ENCODE measurements around the gene CYP8B1.
A peak's percentile ranks its signal among the peaks of the same experiment; 100 is the strongest.

The CYP8B1 gene, protein sequence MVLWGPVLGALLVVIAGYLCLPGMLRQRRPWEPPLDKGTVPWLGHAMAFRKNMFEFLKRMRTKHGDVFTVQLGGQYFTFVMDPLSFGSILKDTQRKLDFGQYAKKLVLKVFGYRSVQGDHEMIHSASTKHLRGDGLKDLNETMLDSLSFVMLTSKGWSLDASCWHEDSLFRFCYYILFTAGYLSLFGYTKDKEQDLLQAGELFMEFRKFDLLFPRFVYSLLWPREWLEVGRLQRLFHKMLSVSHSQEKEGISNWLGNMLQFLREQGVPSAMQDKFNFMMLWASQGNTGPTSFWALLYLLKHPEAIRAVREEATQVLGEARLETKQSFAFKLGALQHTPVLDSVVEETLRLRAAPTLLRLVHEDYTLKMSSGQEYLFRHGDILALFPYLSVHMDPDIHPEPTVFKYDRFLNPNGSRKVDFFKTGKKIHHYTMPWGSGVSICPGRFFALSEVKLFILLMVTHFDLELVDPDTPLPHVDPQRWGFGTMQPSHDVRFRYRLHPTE

GRCh38 chr3:42875325-42876151, at the start of gene CYP8B1:
CYP8B1 (minus strand) TSS chr3:42875879; CDS start chr3:42875816, 63 bp downstream.
- H3K9me3 ChIP-seq (ENCODE audit: control insufficient read depth in 1 of 2, low read length in 2 of 2), result no peaks in the 10 kb centered on the region
- peaks cover 3 to 4% of the 10 kb centered on the region in 2 donors for H3K4me1 ChIP-seq (ENCODE audit: control insufficient read depth in 1 of 2, insufficient read depth in 2 of 2, low read length in 2 of 2)
- no peak within 1 kb of the TSS for H3K9ac ChIP-seq (ENCODE audit: low read depth in 1 of 2, low read length in 2 of 2)
- H3K27me3 ChIP-seq (ENCODE audit: control insufficient read depth in 1 of 2, insufficient read depth in 2 of 2, low read length in 2 of 2), result no peaks in the 10 kb centered on the region
- H3K36me3 ChIP-seq (ENCODE audit: control insufficient read depth in 1 of 2, insufficient read depth in 2 of 2, low read length in 2 of 2), result no peaks in the 10 kb centered on the region
- H3K4me3 ChIP-seq (ENCODE audit: low read depth in 1 of 2, low read length in 2 of 2), result no peak within 1 kb of the TSS
- H3K27ac ChIP-seq (ENCODE audit: low read depth, low read length), result no peak within 1 kb of the TSS

DNA sequence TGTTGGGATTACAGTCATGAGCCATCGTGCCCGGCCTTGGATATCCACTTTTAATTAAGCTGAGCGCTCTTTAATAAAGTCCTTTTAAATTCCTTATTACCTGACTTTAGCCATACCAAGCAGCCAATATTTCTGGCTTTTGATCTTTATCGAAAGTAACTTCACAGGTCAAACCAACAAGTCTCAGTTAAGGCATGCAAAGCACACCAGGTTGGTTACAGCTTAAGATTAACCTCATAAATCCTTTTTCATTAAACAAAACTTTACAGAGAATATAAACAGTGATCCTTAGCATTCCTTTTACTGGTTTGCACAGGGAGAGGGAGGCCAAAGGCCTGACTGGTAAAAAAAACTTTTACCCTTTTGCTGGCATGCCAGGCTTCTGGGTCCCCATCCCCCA, 47.9 kb upstream of the CYP8B1 start:
- H3K4me3 ChIP-seq (ENCODE audit: low read depth in 1 of 2, low read length in 2 of 2), result no peak overlapping the region
- H3K27me3 ChIP-seq (ENCODE audit: control insufficient read depth in 1 of 2, insufficient read depth in 2 of 2, low read length in 2 of 2), result no peaks in the 10 kb centered on the region
- no peak overlapping the region for H3K9ac ChIP-seq (ENCODE audit: low read depth in 1 of 2, low read length in 2 of 2)
- no peaks in the 10 kb centered on the region for H3K36me3 ChIP-seq (ENCODE audit: control insufficient read depth in 1 of 2, insufficient read depth in 2 of 2, low read length in 2 of 2)
- peaks cover 3 to 12% of the 10 kb centered on the region in 2 donors for H3K9me3 ChIP-seq (ENCODE audit: control insufficient read depth in 1 of 2, low read length in 2 of 2)
- H3K27ac ChIP-seq (ENCODE audit: low read depth, low read length), result no peak overlapping the region
- H3K4me1 ChIP-seq (ENCODE audit: control insufficient read depth in 1 of 2, insufficient read depth in 2 of 2, low read length in 2 of 2), result no peaks in the 10 kb centered on the region

GRCh38 chr3:42914771-42915515, 39.3 kb upstream of the CYP8B1 start:
- Histone ChIP-seq H3K27ac (ENCODE audit: low read depth, low read length) (no peak overlapping the region), H3K9ac (ENCODE audit: low read depth in 1 of 2, low read length in 2 of 2) (no peak overlapping the region), H3K4me3 (ENCODE audit: low read depth in 1 of 2, low read length in 2 of 2) (peak overlapping the region; percentile 13 to 33), H3K27me3 (ENCODE audit: control insufficient read depth in 1 of 2, insufficient read depth in 2 of 2, low read length in 2 of 2) (no peaks in the 10 kb centered on the region), H3K36me3 (ENCODE audit: control insufficient read depth in 1 of 2, insufficient read depth in 2 of 2, low read length in 2 of 2) (peaks cover 32 to 35% of the 10 kb centered on the region in 2 donors), H3K4me1 (ENCODE audit: control insufficient read depth in 1 of 2, insufficient read depth in 2 of 2, low read length in 2 of 2) (no peaks in the 10 kb centered on the region), H3K9me3 (ENCODE audit: control insufficient read depth in 1 of 2, low read length in 2 of 2) (peaks cover 49 to 59% of the 10 kb centered on the region in 2 donors)

DNA sequence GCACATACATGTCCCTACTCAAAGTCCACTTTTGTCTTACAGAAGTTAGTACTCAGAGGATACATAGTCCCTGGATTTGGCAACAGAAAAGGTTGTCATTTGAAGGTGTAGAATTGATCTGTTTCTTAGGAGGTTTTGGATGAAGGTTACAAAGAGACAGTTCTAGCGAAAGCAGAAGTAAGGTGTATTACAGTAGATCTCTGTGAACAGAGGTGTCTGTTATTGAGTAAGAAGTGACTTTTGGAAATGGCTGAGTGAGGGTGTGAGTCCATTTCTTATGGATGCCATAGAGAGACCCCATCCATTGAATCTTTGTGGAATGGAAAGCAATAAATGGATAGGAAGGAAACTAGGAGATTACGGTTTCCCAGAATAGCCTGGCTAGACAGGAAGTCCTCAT, 35.9 kb upstream of the CYP8B1 start:
- H3K9me3 ChIP-seq (ENCODE audit: control insufficient read depth in 1 of 2, low read length in 2 of 2), result peaks cover 31 to 34% of the 10 kb centered on the region in 2 donors
- H3K36me3 ChIP-seq (ENCODE audit: control insufficient read depth in 1 of 2, insufficient read depth in 2 of 2, low read length in 2 of 2), result peaks cover 32 to 35% of the 10 kb centered on the region in 2 donors
- H3K27me3 ChIP-seq (ENCODE audit: control insufficient read depth in 1 of 2, insufficient read depth in 2 of 2, low read length in 2 of 2), result no peaks in the 10 kb centered on the region

GRCh38 chr3:42908675-42909074, 33.0 kb upstream of the CYP8B1 start:
- H3K27ac ChIP-seq (ENCODE audit: low read depth, low read length), result no peak overlapping the region
- peaks cover 12 to 18% of the 10 kb centered on the region in 2 donors for H3K4me1 ChIP-seq (ENCODE audit: control insufficient read depth in 1 of 2, insufficient read depth in 2 of 2, low read length in 2 of 2)
- H3K27me3 ChIP-seq (ENCODE audit: control insufficient read depth in 1 of 2, insufficient read depth in 2 of 2, low read length in 2 of 2), result no peaks in the 10 kb centered on the region
- peaks cover 16 to 17% of the 10 kb centered on the region in 2 donors for H3K36me3 ChIP-seq (ENCODE audit: control insufficient read depth in 1 of 2, insufficient read depth in 2 of 2, low read length in 2 of 2)
- no peak overlapping the region for H3K4me3 ChIP-seq (ENCODE audit: low read depth in 1 of 2, low read length in 2 of 2)
- H3K9me3 ChIP-seq (ENCODE audit: control insufficient read depth in 1 of 2, low read length in 2 of 2), result peaks cover 8 to 9% of the 10 kb centered on the region in 2 donors
- no peak overlapping the region for H3K9ac ChIP-seq (ENCODE audit: low read depth in 1 of 2, low read length in 2 of 2)

More for the DNA sequence above, 35.9 kb upstream of the CYP8B1 start:
- no peak overlapping the region for H3K4me3 ChIP-seq (ENCODE audit: low read depth in 1 of 2, low read length in 2 of 2)
- no peak overlapping the region for H3K27ac ChIP-seq (ENCODE audit: low read depth, low read length)
- no peak overlapping the region for H3K9ac ChIP-seq (ENCODE audit: low read depth in 1 of 2, low read length in 2 of 2)
- H3K4me1 ChIP-seq (ENCODE audit: control insufficient read depth in 1 of 2, insufficient read depth in 2 of 2, low read length in 2 of 2), result peaks cover 8 to 10% of the 10 kb centered on the region in 2 donors

- peak overlapping the region; percentile 57 to 64 for H3K9ac ChIP-seq (ENCODE audit: low read depth in 1 of 2, low read length in 2 of 2)
- peaks cover 7 to 8% of the 10 kb centered on the region in 2 donors for H3K36me3 ChIP-seq (ENCODE audit: control insufficient read depth in 1 of 2, insufficient read depth in 2 of 2, low read length in 2 of 2)
- peaks cover 12 to 18% of the 10 kb centered on the region in 2 donors for H3K4me1 ChIP-seq (ENCODE audit: control insufficient read depth in 1 of 2, insufficient read depth in 2 of 2, low read length in 2 of 2)
- H3K4me3 ChIP-seq (ENCODE audit: low read depth in 1 of 2, low read length in 2 of 2), result peak overlapping the region; percentile 66 to 67
- no peak overlapping the region for H3K27ac ChIP-seq (ENCODE audit: low read depth, low read length)
- H3K27me3 ChIP-seq (ENCODE audit: control insufficient read depth in 1 of 2, insufficient read depth in 2 of 2, low read length in 2 of 2), result no peaks in the 10 kb centered on the region
- no peaks in the 10 kb centered on the region for H3K9me3 ChIP-seq (ENCODE audit: control insufficient read depth in 1 of 2, low read length in 2 of 2)
Observed at GRCh38 chr3:42906848-42907183, 31.1 kb upstream of the CYP8B1 start.

- H3K27me3 ChIP-seq (ENCODE audit: control insufficient read depth in 1 of 2, insufficient read depth in 2 of 2, low read length in 2 of 2), result no peaks in the 10 kb centered on the region
- no peak within 1 kb of the TSS for H3K27ac ChIP-seq (ENCODE audit: low read depth, low read length)
- H3K36me3 ChIP-seq (ENCODE audit: control insufficient read depth in 1 of 2, insufficient read depth in 2 of 2, low read length in 2 of 2), result peaks cover 3 to 4% of the 10 kb centered on the region in 2 donors
- no peaks in the 10 kb centered on the region for H3K9me3 ChIP-seq (ENCODE audit: control insufficient read depth in 1 of 2, low read length in 2 of 2)
- H3K4me1 ChIP-seq (ENCODE audit: control insufficient read depth in 1 of 2, insufficient read depth in 2 of 2, low read length in 2 of 2), result peaks cover 12 to 18% of the 10 kb centered on the region in 2 donors
- peak within 1 kb of the TSS; percentile 66 to 67 for H3K4me3 ChIP-seq (ENCODE audit: low read depth in 1 of 2, low read length in 2 of 2)
- peak within 1 kb of the TSS; percentile 57 to 64 for H3K9ac ChIP-seq (ENCODE audit: low read depth in 1 of 2, low read length in 2 of 2)
Observed at GRCh38 chr3:42906070-42906847, 30.6 kb upstream of the CYP8B1 start, which contains the start of gene ZNF662. ZNF662 (plus strand) TSS chr3:42906142; CDS start chr3:42908115, 1,973 bp downstream.

DNA sequence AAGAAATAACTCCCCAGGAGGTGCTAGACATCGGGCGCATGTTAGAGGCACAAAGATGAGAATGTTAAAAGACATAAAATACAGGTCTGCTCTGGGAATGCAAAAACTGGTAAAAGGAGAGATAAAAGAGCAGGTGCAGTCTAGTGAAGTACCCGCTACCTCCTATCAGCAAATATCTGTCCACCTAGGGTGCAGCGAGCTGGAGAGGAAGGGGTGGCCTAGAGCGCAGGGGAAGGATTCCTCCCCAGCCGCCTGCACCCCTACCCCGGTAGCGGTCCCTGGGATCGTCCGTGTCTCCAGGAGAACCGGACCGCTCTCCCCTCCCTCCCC, 30.0 kb upstream of the CYP8B1 start:
- H3K27me3 ChIP-seq (ENCODE audit: control insufficient read depth in 1 of 2, insufficient read depth in 2 of 2, low read length in 2 of 2), result no peaks in the 10 kb centered on the region
- H3K9ac ChIP-seq (ENCODE audit: low read depth in 1 of 2, low read length in 2 of 2), result peak overlapping the region; percentile 57 to 64
- peak overlapping the region; percentile 66 to 67 for H3K4me3 ChIP-seq (ENCODE audit: low read depth in 1 of 2, low read length in 2 of 2)
- peaks cover 0 to 4% of the 10 kb centered on the region in 2 donors for H3K36me3 ChIP-seq (ENCODE audit: control insufficient read depth in 1 of 2, insufficient read depth in 2 of 2, low read length in 2 of 2)
- peaks cover 12 to 18% of the 10 kb centered on the region in 2 donors for H3K4me1 ChIP-seq (ENCODE audit: control insufficient read depth in 1 of 2, insufficient read depth in 2 of 2, low read length in 2 of 2)
- H3K9me3 ChIP-seq (ENCODE audit: control insufficient read depth in 1 of 2, low read length in 2 of 2), result no peaks in the 10 kb centered on the region
- H3K27ac ChIP-seq (ENCODE audit: low read depth, low read length), result no peak overlapping the region

GRCh38 chr3:42904076-42904475, 28.4 kb upstream of the CYP8B1 start:
- no peaks in the 10 kb centered on the region for H3K27me3 ChIP-seq (ENCODE audit: control insufficient read depth in 1 of 2, insufficient read depth in 2 of 2, low read length in 2 of 2)
- no peak overlapping the region for H3K9ac ChIP-seq (ENCODE audit: low read depth in 1 of 2, low read length in 2 of 2)
- H3K27ac ChIP-seq (ENCODE audit: low read depth, low read length), result no peak overlapping the region
- no peak overlapping the region for H3K4me3 ChIP-seq (ENCODE audit: low read depth in 1 of 2, low read length in 2 of 2)
- H3K9me3 ChIP-seq (ENCODE audit: control insufficient read depth in 1 of 2, low read length in 2 of 2), result no peaks in the 10 kb centered on the region
- H3K4me1 ChIP-seq (ENCODE audit: control insufficient read depth in 1 of 2, insufficient read depth in 2 of 2, low read length in 2 of 2), result peaks cover 12 to 18% of the 10 kb centered on the region in 2 donors
- no peaks in the 10 kb centered on the region for H3K36me3 ChIP-seq (ENCODE audit: control insufficient read depth in 1 of 2, insufficient read depth in 2 of 2, low read length in 2 of 2)

Data from duodenal mucosa (tissue), 2 donors.